Brain microvascular endothelial cell (primary cell): ENCODE data around the gene CALHM5.

Experiments
- DNase-seq: peaks from one replicate; pipeline ENCODE4 v3.0.0-alpha.2; 2020
- H3K27ac ChIP-seq: fragments of 250-450 bp; sonication (Bioruptor Pico); 2 replicates; pipeline ENCODE4 v1.5.1; 2020; ENCODE audit warnings: mild to moderate bottlenecking, moderate library complexity
- H3K27me3 ChIP-seq: fragments of 250-450 bp; sonication (Bioruptor Pico); replicated peaks from 2 replicates; pipeline ENCODE4 v1.5.1; 2020; ENCODE audit warnings: mild to moderate bottlenecking
- H3K36me3 ChIP-seq: fragments of 250-450 bp; sonication (Bioruptor Pico); replicated peaks from 2 replicates; pipeline ENCODE4 v1.5.1; 2020; ENCODE audit warnings: mild to moderate bottlenecking
- H3K4me3 ChIP-seq: 2 replicates; pipeline ENCODE4 v1.5.1; 2011; ENCODE audit warnings: low read depth, mild to moderate bottlenecking, control low read depth, low read length, moderate library complexity
- in situ Hi-C: cut with HindIII; loops from 2 replicates; pipeline ENCODE4 v1.10.0; 2017; ENCODE audit warnings: low sequenced_read_pairs, low pct_ligation_motif_present
- TF ChIP-seq, protein P1 (sequence below): IDR thresholded peaks from 2 replicates; pipeline ENCODE4 v1.5.1; 2011; ENCODE audit warnings: low read depth, mild to moderate bottlenecking, moderate library complexity, low read length, control low read depth, inconsistent platforms; ENCODE audit errors: missing control alignments

CALHM5 gene

DNA sequence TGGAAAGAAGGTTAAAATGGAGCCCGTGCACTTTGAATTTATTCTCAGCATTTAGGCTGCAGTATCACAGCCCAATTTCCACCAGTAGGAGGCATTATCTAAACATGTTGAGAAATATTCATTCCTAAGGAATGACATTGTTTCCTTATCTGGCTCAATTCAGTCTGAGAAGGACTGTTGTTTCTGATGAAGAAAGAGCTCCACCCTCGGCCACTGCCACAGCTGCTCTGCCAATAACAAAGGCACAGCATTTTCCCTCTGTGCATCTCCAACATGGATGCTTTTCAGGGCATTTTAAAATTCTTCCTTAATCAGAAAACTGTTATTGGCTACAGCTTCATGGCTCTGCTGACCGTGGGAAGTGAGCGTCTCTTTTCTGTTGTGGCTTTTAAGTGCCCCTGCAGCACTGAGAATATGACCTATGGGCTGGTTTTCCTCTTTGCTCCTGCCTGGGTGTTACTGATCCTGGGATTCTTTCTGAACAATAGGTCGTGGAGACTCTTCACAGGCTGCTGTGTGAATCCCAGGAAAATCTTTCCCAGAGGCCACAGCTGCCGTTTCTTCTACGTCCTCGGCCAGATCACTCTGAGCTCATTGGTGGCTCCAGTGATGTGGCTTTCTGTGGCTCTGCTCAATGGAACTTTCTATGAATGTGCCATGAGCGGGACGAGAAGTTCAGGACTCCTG lies at the start of gene CALHM5:
TSS of gene CALHM5 (plus strand) at position 216 of the 687 bp plus-strand sequence. CDS start at position 274, 58 bp downstream.
- DNase-seq, result peak; percentile 93
- Histone ChIP-seq H3K27ac (peak within 1 kb of the TSS; percentile 96), H3K4me3 (peak within 1 kb of the TSS; percentile 58)

GRCh38 chr6:116461932-116462885 lies 49.2 kb upstream of the CALHM5 start:
- no peak overlapping the region for H3K27ac ChIP-seq
- in situ Hi-C loops, result no loop called here
- TF ChIP-seq, protein P1, sequence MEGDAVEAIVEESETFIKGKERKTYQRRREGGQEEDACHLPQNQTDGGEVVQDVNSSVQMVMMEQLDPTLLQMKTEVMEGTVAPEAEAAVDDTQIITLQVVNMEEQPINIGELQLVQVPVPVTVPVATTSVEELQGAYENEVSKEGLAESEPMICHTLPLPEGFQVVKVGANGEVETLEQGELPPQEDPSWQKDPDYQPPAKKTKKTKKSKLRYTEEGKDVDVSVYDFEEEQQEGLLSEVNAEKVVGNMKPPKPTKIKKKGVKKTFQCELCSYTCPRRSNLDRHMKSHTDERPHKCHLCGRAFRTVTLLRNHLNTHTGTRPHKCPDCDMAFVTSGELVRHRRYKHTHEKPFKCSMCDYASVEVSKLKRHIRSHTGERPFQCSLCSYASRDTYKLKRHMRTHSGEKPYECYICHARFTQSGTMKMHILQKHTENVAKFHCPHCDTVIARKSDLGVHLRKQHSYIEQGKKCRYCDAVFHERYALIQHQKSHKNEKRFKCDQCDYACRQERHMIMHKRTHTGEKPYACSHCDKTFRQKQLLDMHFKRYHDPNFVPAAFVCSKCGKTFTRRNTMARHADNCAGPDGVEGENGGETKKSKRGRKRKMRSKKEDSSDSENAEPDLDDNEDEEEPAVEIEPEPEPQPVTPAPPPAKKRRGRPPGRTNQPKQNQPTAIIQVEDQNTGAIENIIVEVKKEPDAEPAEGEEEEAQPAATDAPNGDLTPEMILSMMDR, result peak; percentile 4

More for the DNA sequence above, at the start of gene CALHM5:
- in situ Hi-C loops, result no loop called here
- Histone ChIP-seq H3K27me3 (no peaks in the 10 kb centered on the region), H3K36me3 (peaks cover 4% of the 10 kb centered on the region)
- TF ChIP-seq, protein P1, result peak; percentile 73

GRCh38 chr6:116463301-116463700 lies 48.1 kb upstream of the CALHM5 start:
- no peak for DNase-seq

More at GRCh38 chr6:116461932-116462885, 49.2 kb upstream of the CALHM5 start:
- DNase-seq, result no peak
- peak overlapping the region; percentile 53 for H3K4me3 ChIP-seq
- no peaks in the 10 kb centered on the region for H3K27me3 ChIP-seq
- H3K36me3 ChIP-seq, result no peaks in the 10 kb centered on the region

DNA sequence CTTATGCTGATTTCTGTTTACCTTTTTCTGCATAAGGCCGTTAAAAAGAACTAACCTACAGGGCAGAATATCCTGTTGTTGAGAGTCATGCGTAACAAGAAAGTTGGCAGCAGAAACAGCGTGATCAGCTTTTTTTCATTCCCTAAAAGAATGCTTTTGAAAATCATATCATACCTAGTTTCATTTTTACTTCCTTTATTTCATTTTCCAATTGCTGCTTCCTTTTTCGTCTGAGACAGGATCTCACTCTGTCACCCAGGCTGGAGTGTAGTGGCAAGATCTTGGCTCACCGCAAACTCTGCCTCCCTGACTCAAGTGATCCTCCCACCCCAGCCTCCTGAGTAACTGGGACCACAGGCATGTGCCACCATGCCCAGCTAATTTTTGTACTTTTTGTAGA lies 46.2 kb upstream of the CALHM5 start:
- no peak overlapping the region for H3K27ac ChIP-seq
- TF ChIP-seq, protein P1, result no peak
- H3K36me3 ChIP-seq, result no peaks in the 10 kb centered on the region
- in situ Hi-C loops, result no loop called here
- H3K27me3 ChIP-seq, result no peaks in the 10 kb centered on the region
- no peak for DNase-seq
- H3K4me3 ChIP-seq, result no peak overlapping the region

More at GRCh38 chr6:116463301-116463700, 48.1 kb upstream of the CALHM5 start:
- no peaks in the 10 kb centered on the region for H3K27me3 ChIP-seq
- in situ Hi-C loops, result no loop called here
- H3K36me3 ChIP-seq, result no peaks in the 10 kb centered on the region
- no peak overlapping the region for H3K27ac ChIP-seq
- TF ChIP-seq, protein P1, result no peak
- H3K4me3 ChIP-seq, result no peak overlapping the region

- Histone ChIP-seq H3K27me3 (no peaks in the 10 kb centered on the region), H3K4me3 (no peak overlapping the region), H3K36me3 (no peaks in the 10 kb centered on the region), H3K27ac (no peak overlapping the region)
- DNase-seq, result no peak
- TF ChIP-seq, protein P1, result no peak
- in situ Hi-C loops, result no loop called here
Measured at GRCh38 chr6:116467096-116467495, 44.3 kb upstream of the CALHM5 start.
